CD4-positive, alpha-beta T cell treated with Interferon alpha-2 for 1 hour (primary cell): ENCODE measurements around the gene EID1.
"Not testable (repeated sequence)": the region's sequence is repeated elsewhere in the genome, so short reads cannot be mapped to it uniquely, and the experiment has no call there.

Experiments
- DNase-seq, 2 donors: peaks; one replicate each; pipeline ENCODE4 v3.0.0-alpha.2; 2020 to 2022

Gene EID1

GRCh38 chr15:48871542-48871941 lies 6.4 kb upstream of the EID1 start:
- no peak for DNase-seq

DNA sequence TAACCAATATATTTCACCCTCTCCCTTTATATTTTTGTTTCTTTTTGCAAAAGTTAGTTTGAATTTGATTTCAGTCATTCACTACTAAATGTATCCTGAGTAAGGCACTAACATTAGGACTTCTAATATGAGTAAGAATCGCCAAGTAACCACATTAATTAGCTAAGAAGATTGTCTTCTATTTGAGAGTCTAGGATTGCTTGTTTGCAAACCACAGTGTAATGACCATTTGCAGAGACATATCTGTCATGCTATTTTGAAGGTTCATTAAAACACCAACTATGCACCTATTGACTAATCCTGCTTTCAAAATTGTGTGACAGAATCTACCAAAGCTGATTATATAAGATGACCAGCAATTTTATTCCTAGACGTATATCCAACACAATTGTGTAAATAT lies 5.3 kb upstream of the EID1 start:
- no peak for DNase-seq

DNA sequence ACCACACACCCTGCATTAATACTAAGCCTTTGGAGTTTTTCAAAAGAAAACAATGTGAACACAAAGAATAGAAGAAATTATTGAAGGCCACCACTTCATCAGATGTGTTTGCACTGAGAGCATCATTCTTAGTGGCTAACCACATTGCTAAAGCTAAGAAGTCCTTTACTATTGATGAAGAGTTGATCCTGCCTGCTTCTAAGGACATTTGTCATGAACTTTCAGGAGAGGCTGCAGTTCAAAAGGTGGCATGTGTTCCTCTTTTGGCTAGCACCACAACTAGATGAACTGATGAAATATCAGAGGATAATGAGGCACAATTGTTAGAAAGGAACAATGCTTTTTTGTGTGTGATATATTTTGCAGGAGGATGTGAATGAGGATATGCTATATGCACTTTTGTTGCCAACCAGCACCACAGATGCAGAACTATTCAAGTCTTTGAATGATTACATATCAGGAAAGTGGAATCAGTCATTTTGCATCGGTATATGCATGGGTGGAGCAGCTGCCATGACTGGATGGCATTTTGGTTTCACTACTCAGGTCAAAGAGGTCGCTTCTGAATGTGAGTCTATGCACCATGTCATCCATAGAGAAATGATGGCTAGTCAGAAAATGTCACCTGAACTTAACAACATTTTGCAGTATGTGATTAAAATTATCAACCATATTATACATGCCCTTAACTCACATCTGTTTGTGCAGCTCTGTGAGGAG lies 2.5 kb upstream of the EID1 start:
- DNase-seq = no peak

- DNase-seq = no peak
These were observed 1.9 kb upstream of the EID1 start for GRCh38 chr15:48876057-48876456.

- DNase-seq = no peak
These were observed 2.2 kb downstream of the EID1 start for GRCh38 chr15:48880070-48880634.

- no peak for DNase-seq
These were observed 5.8 kb downstream of the EID1 start for GRCh38 chr15:48883699-48884098.

GRCh38 chr15:48887144-48887543 lies 9.2 kb downstream of the EID1 start:
- DNase-seq = no peak

- DNase-seq = no peak
These were observed 10.3 kb downstream of the EID1 start for GRCh38 chr15:48888191-48888590.

DNA sequence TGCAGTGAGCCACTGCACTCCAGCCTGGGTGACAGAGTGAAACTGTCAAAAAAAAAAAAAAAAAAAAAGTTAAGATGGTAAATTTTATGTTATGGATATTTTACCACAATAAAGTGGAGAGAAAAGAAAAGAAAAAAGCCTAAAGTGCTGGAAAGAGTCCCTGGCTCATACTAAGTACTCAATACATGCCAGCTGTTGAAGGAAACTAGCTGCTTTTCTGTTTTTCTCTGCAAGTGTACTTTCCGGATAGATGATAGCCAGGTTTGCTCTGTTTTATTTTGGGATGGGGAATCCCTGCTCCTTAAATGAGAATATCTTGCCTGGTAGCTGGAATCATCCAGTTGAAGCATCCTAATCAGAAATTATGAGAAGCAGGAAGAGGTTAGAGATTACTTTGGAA lies 10.9 kb downstream of the EID1 start:
- DNase-seq = no peak

- no peak for DNase-seq
These were observed 12.0 kb downstream of the EID1 start for GRCh38 chr15:48889925-48890324.

DNA sequence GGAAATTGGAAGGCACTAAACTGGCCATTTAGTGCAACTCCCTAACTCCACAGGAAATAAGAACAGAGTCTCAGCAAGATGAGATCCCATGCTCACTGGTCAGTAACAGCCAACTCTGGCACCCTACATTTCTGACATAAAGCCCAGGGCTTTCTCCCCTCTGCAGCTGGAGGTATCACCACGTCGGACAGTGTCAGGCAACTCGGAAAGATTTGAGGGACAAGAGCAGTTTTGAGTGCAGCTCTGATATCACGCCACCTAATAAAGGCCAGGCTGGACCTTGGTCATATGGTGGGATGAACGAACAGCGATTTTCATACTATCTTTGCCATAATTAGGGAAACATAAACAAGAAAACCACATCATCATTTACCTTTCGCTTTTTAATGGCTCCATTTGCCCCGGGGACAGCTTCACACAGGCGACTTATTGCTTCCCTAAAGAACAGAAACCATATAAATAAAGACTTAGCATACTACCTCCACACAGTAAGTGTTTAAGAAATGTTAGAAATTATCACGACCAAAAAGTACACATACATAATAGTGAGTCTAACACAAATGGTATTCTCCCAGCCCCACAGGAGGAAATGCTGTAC lies 12.5 kb downstream of the EID1 start:
- DNase-seq = no peak

GRCh38 chr15:48891232-48891765 lies 13.4 kb downstream of the EID1 start:
- no peak for DNase-seq

- DNase-seq = no peak
These were observed 15.4 kb downstream of the EID1 start for GRCh38 chr15:48893311-48893710.

DNA sequence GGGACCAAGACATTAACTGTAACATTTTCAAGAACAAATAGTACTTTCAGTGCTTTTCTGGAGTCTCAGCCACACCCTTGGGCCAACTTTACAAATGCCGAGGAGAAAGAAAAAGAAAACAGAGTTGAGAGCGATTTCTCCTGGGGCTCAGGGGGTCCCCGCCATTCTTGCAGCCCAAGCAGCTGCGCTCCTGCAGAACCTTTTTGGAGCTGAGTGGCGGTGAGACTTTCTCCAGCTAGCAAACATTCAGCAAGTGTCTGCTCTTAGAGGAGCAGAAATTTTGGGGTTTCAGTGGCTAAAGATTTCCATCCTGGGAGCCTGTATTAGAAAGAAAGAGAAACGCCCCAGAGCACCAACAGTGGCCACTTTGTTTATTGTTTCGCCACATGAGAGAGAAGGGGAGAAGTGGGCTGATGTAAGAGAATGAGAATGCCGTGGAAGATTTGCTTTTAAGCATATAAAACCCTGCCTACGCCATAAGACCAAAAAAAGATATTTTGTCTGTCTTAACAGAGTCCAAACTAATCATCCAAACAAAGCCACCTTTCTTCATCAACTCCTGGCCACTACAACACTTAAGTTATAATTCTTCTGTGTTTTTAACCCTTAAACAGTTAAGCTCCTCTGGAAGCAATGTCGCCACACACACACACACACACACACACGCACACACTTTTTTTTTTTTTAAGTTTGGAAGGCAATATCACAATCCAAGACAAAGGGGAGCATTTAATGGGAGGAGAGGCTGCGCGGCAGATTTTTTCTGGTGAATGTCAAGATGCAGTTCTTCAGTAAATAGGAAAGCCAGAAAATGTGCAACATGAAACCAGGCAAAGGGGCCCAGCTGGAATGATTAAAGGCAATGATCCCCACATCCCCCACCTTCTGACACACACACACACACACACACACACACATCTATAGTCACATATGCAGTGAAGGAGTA lies 19.2 kb downstream of the EID1 start:
- DNase-seq = no peak

- DNase-seq = no peak
These were observed 20.1 kb downstream of the EID1 start for GRCh38 chr15:48898032-48898431.

- no peak for DNase-seq
These were observed 20.5 kb downstream of the EID1 start for GRCh38 chr15:48898446-48898845.

DNA sequence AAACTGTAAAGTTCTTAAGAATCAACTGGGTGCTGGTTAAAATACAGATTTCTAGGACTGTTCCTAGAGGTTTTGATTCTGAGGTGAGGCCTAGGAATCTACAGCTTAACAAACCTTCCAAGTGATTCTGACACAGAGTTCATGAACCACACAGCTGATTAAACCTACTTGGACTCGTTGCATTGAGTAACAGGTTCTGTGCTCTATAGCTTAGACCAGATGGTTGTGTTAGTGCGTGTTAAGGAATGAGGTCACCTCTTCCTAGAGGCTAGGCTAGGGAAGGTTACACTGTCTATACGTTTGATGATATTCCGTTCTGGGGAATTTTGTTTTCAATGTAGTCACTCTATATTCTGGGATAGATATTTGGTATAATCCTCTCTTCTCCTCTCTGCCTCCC lies 21.9 kb downstream of the EID1 start:
- DNase-seq = no peak

GRCh38 chr15:48904758-48905157 lies 26.8 kb downstream of the EID1 start:
- no peak for DNase-seq

GRCh38 chr15:48905216-48905615 lies 27.3 kb downstream of the EID1 start:
- DNase-seq = no peak

DNA sequence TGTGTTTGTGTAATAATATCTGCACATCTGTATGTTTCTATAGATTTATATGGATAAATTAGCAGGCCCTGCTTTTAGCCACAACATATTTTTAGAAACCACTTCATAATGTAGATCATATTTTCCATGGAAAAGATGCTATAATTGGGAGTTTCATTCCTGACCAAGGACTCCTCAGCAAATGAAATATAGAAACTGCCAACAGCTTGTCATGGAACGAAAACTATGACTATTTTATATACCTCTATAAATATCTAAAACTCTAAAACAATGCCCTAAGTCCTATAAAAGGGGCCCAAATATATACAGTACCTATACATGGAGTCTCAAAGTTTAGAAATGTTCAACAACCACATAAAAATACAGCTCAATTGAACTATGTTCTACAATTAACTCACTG lies 27.9 kb downstream of the EID1 start:
- DNase-seq = no peak

- not testable (repeated sequence) for DNase-seq
These were observed 31.4 kb downstream of the EID1 start for GRCh38 chr15:48909313-48909712.

DNA sequence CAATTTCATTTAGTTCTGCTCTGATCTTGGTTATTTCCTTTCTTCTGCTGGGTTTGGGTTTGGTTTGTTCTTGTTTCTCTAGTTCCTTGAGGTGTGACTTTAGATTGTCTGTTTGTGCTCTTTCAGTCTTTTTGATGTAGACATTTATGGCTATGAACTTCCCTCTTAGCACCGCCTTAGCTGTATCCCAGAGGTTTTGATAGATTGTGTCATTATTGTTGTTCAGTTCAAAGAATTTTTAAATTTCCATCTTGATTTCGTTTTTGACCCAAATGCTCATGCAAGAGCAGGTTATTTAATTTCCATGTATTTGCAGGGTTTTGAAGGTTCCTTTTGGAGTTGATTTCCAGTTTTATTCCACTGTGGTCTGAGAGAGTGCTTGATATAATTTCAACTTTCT lies 32.6 kb downstream of the EID1 start:
- not testable (repeated sequence) for DNase-seq

DNA sequence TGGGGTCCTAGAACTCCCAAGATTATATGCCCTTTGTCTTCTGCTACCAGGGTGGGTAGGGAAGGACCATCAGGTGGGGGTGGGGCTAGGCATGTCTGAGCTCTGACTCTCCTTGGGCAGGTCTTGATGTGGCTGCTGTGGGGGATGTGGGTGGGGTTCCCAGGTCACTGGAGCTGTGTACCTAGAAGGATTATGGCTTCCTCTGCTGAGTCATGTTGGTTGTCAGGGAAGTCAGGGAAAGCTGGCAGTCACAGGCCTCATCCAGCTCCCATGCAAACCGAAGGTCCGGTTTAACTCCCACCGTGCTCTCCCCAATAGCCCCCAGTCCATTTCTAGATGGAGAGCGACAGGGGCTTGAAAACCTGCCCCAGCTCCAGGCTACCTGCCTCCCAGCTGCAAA lies 35.2 kb downstream of the EID1 start:
- DNase-seq = no peak
